ENCODE measurements around the gene NKD2. TPM values are rescaled to one million over a fixed set of nuclear protein-coding genes. Genes with fewer than 3 reads are reported as not detected.

Gene NKD2
- total RNA-seq, 2 experiments from 2014 or later: 0.38 TPM

GRCh38 chr5:1027631-1028441, 19.2 kb downstream of the NKD2 start:
- no peaks in the 10 kb centered on the region for H3K79me2 ChIP-seq (ENCODE audit: insufficient read depth, low read depth, low read length)
- intact Hi-C loops (cut with micrococcal nuclease; ENCODE audit: unreplicated experiment): no loop called here
- BruUV-seq (replicated peaks): no TSS peak
- no peak overlapping the region for H3K4me2 ChIP-seq (ENCODE audit: low read length)
- no peak overlapping the region for H3K27ac ChIP-seq (ENCODE audit: low read depth, low read length, poor library complexity, severe bottlenecking)
- ChIA-PET CTCF (ENCODE audit: unreplicated experiment) (no interaction called here), POLR2A (no interaction called here)
- H3K4me1 ChIP-seq (ENCODE audit: insufficient read depth, low read length, poor library complexity, severe bottlenecking): no peaks in the 10 kb centered on the region
- H3K9me3 ChIP-seq (ENCODE audit: low read length): no peaks in the 10 kb centered on the region
- no peak overlapping the region for H2AFZ ChIP-seq (ENCODE audit: low read length)
- TF ChIP-seq EZH2phosphoT487 (IDR thresholded peaks at IDR 0.05; ENCODE audit: borderline replicate concordance, low read depth, low read length) (no peak), CTCF (conservative IDR thresholded peaks at IDR 0.05; ENCODE audit: low read length) (no peak)
- H3K9me2 ChIP-seq (ENCODE audit: insufficient read depth, low read length): no peaks in the 10 kb centered on the region
- no peak for DNase-seq (ENCODE audit: low spot score)
- no peak overlapping the region for H3K4me3 ChIP-seq (ENCODE audit: low read depth, low read length, poor library complexity, severe bottlenecking)
- H4K20me1 ChIP-seq (ENCODE audit: insufficient read depth, low read length): no peaks in the 10 kb centered on the region
- no peaks in the 10 kb centered on the region for H3K36me3 ChIP-seq (ENCODE audit: insufficient read depth, low read length)

- H3K27ac ChIP-seq (ENCODE audit: low read depth, low read length, poor library complexity, severe bottlenecking): no peak overlapping the region
- no peaks in the 10 kb centered on the region for H3K79me2 ChIP-seq (ENCODE audit: insufficient read depth, low read depth, low read length)
- no peak overlapping the region for H3K4me2 ChIP-seq (ENCODE audit: low read length)
- no peaks in the 10 kb centered on the region for H3K36me3 ChIP-seq (ENCODE audit: insufficient read depth, low read length)
- intact Hi-C loops (cut with micrococcal nuclease; ENCODE audit: unreplicated experiment): no loop called here
- no peak overlapping the region for H2AFZ ChIP-seq (ENCODE audit: low read length)
- H3K9me2 ChIP-seq (ENCODE audit: insufficient read depth, low read length): no peaks in the 10 kb centered on the region
- no peak overlapping the region for H3K4me3 ChIP-seq (ENCODE audit: low read depth, low read length, poor library complexity, severe bottlenecking)
- TF ChIP-seq CTCF (conservative IDR thresholded peaks at IDR 0.05; ENCODE audit: low read length) (no peak), EZH2phosphoT487 (IDR thresholded peaks at IDR 0.05; ENCODE audit: borderline replicate concordance, low read depth, low read length) (no peak)
- no peaks in the 10 kb centered on the region for H3K9me3 ChIP-seq (ENCODE audit: low read length)
- H3K4me1 ChIP-seq (ENCODE audit: insufficient read depth, low read length, poor library complexity, severe bottlenecking): no peaks in the 10 kb centered on the region
- CTCF ChIA-PET (ENCODE audit: unreplicated experiment): no interaction called here
- POLR2A ChIA-PET: no interaction called here
- DNase-seq (ENCODE audit: low spot score): no peak
- BruUV-seq (replicated peaks): no TSS peak
- H4K20me1 ChIP-seq (ENCODE audit: insufficient read depth, low read length): no peaks in the 10 kb centered on the region
Measured at GRCh38 chr5:1028481-1029281, 20.1 kb downstream of the NKD2 start.

All from OCI-LY7 (cell line).